HAP-1 (cell line): ENCODE measurements around the gene CCDC137.
"Not testable (repeated sequence)": the region's sequence is repeated elsewhere in the genome, so short reads cannot be mapped to it uniquely, and the experiment has no call there.

Source experiments
- DNase-seq, 2 experiments: peaks; one replicate each; pipeline ENCODE4 v3.0.0-alpha.2; 2016 to 2020; ENCODE audit warnings: low spot score in 2 of 2
- H3K27me3 ChIP-seq: fragments of 250-450 bp; sonication (Bioruptor Pico); 2 replicates; pipeline ENCODE4 v1.5.1; 2020; ENCODE audit warnings: low read depth, mild to moderate bottlenecking, moderate library complexity
- H3K36me3 ChIP-seq: fragments of 250-450 bp; sonication (Bioruptor Pico); replicated peaks from 2 replicates; pipeline ENCODE4 v1.5.1; 2020; ENCODE audit warnings: mild to moderate bottlenecking
- H3K4me1 ChIP-seq: fragments of 250-450 bp; sonication (Bioruptor Pico); 2 replicates; pipeline ENCODE4 v1.5.1; 2020; ENCODE audit warnings: mild to moderate bottlenecking
- H3K4me3 ChIP-seq: fragments of 250-450 bp; sonication (Bioruptor Pico); 2 replicates; pipeline ENCODE4 v1.5.1; 2020; ENCODE audit warnings: mild to moderate bottlenecking, moderate library complexity
- H3K9me3 ChIP-seq: fragments of 250-450 bp; sonication (Bioruptor Pico); 2 replicates; pipeline ENCODE4 v1.5.1; 2020; ENCODE audit warnings: mild to moderate bottlenecking, moderate library complexity
- in situ Hi-C: fragments of 300-500 bp; cut with MboI; formaldehyde crosslinking; loops from 3 replicates; pipeline ENCODE4 v1.14.3; 2020; ENCODE audit warnings: low sequenced_read_pairs, inconsistent platforms, mixed read lengths

CCDC137 gene

GRCh38 chr17:81659038-81659437, 7.5 kb upstream of the CCDC137 start:
- no peak for DNase-seq
- no peak overlapping the region for H3K4me3 ChIP-seq
- H3K27me3 ChIP-seq = no peaks in the 10 kb centered on the region
- no peaks in the 10 kb centered on the region for H3K36me3 ChIP-seq
- in situ Hi-C loops = no loop called here
- H3K4me1 ChIP-seq = no peaks in the 10 kb centered on the region
- no peaks in the 10 kb centered on the region for H3K9me3 ChIP-seq

GRCh38 chr17:81660441-81660840, 6.1 kb upstream of the CCDC137 start:
- H3K27me3 ChIP-seq = no peaks in the 10 kb centered on the region
- peaks cover 2% of the 10 kb centered on the region for H3K4me1 ChIP-seq
- no peak overlapping the region for H3K4me3 ChIP-seq
- in situ Hi-C loops = no loop called here
- no peak for DNase-seq
- no peaks in the 10 kb centered on the region for H3K9me3 ChIP-seq
- H3K36me3 ChIP-seq = peaks cover 8% of the 10 kb centered on the region; the same call in 1 of the 2 replicates

- DNase-seq = no peak
- in situ Hi-C loops = no loop called here
- no peaks in the 10 kb centered on the region for H3K27me3 ChIP-seq
- H3K36me3 ChIP-seq = peaks cover 8% of the 10 kb centered on the region; the same call in 1 of the 2 replicates
- no peaks in the 10 kb centered on the region for H3K9me3 ChIP-seq
- no peak overlapping the region for H3K4me3 ChIP-seq
- H3K4me1 ChIP-seq = peaks cover 4% of the 10 kb centered on the region
Measured at GRCh38 chr17:81662002-81662401, 4.5 kb upstream of the CCDC137 start.

GRCh38 chr17:81664051-81664470, 2.5 kb upstream of the CCDC137 start:
- in situ Hi-C loops = no loop called here
- peaks cover 13% of the 10 kb centered on the region for H3K4me1 ChIP-seq
- DNase-seq = no peak
- H3K9me3 ChIP-seq = no peaks in the 10 kb centered on the region
- H3K4me3 ChIP-seq = no peak overlapping the region
- H3K27me3 ChIP-seq = no peaks in the 10 kb centered on the region
- peaks cover 26% of the 10 kb centered on the region for H3K36me3 ChIP-seq

GRCh38 chr17:81665205-81666091, 1.1 kb upstream of the CCDC137 start:
- Histone ChIP-seq H3K9me3 (no peaks in the 10 kb centered on the region), H3K36me3 (peaks cover 40% of the 10 kb centered on the region), H3K4me3 (peak overlapping the region; percentile 87), H3K4me1 (peaks cover 13% of the 10 kb centered on the region), H3K27me3 (no peaks in the 10 kb centered on the region)
- in situ Hi-C loops = no loop called here
- peak in 1 of 2 experiments; percentile 59 for DNase-seq

GRCh38 chr17:81666092-81666341, 520 bp upstream of the CCDC137 start:
- Histone ChIP-seq H3K4me1 (peaks cover 13% of the 10 kb centered on the region), H3K27me3 (no peaks in the 10 kb centered on the region), H3K9me3 (no peaks in the 10 kb centered on the region), H3K4me3 (peak overlapping the region; percentile 87), H3K36me3 (peaks cover 45% of the 10 kb centered on the region)
- DNase-seq = no peak
- in situ Hi-C loops = no loop called here

- in situ Hi-C loops = no loop called here
- Histone ChIP-seq H3K27me3 (no peaks in the 10 kb centered on the region), H3K9me3 (no peaks in the 10 kb centered on the region), H3K4me3 (peak overlapping the region; percentile 87), H3K4me1 (peaks cover 13% of the 10 kb centered on the region), H3K36me3 (peaks cover 63% of the 10 kb centered on the region)
- DNase-seq = peak in 1 of 2 experiments; percentile 54
Measured at GRCh38 chr17:81667754-81668153, 1.2 kb downstream of the CCDC137 start.

GRCh38 chr17:81672504-81672903, 6.0 kb downstream of the CCDC137 start:
- Histone ChIP-seq H3K9me3 (no peaks in the 10 kb centered on the region), H3K4me1 (peaks cover 6% of the 10 kb centered on the region), H3K36me3 (peaks cover 71% of the 10 kb centered on the region), H3K4me3 (no peak overlapping the region), H3K27me3 (no peaks in the 10 kb centered on the region)
- no peak for DNase-seq
- in situ Hi-C loops = no loop called here

- Histone ChIP-seq H3K36me3 (peaks cover 66% of the 10 kb centered on the region), H3K9me3 (no peaks in the 10 kb centered on the region), H3K4me3 (no peak overlapping the region), H3K4me1 (0 out of 2 replicates have a peak, but pooled peaks cover 3% of the 10 kb centered on the region), H3K27me3 (no peaks in the 10 kb centered on the region)
- in situ Hi-C loops = no loop called here
- no peak for DNase-seq
Measured at GRCh38 chr17:81672954-81673353, 6.4 kb downstream of the CCDC137 start.

GRCh38 chr17:81673561-81674258, 7.2 kb downstream of the CCDC137 start:
- no peak for DNase-seq
- Histone ChIP-seq H3K9me3 (no peaks in the 10 kb centered on the region), H3K4me3 (no peak overlapping the region), H3K27me3 (no peaks in the 10 kb centered on the region), H3K4me1 (no peaks in the 10 kb centered on the region), H3K36me3 (peaks cover 59% of the 10 kb centered on the region)
- in situ Hi-C loops = no loop called here

GRCh38 chr17:81675515-81676221, 9.1 kb downstream of the CCDC137 start:
- in situ Hi-C loops, H3K4me1 ChIP-seq, H3K4me3 ChIP-seq, H3K27me3 ChIP-seq, H3K9me3 ChIP-seq: not testable (repeated sequence)
- DNase-seq = peak in 1 of 2 experiments; percentile 58
- H3K36me3 ChIP-seq = peaks cover 39% of the 10 kb centered on the region

- in situ Hi-C loops = no loop called here
- peaks cover 32% of the 10 kb centered on the region for H3K36me3 ChIP-seq
- H3K4me1 ChIP-seq = no peaks in the 10 kb centered on the region
- no peaks in the 10 kb centered on the region for H3K9me3 ChIP-seq
- H3K4me3 ChIP-seq = no peak overlapping the region
- H3K27me3 ChIP-seq = no peaks in the 10 kb centered on the region
- DNase-seq = no peak
Measured at GRCh38 chr17:81676906-81677305, 10.4 kb downstream of the CCDC137 start.

GRCh38 chr17:81680150-81680549, 13.6 kb downstream of the CCDC137 start:
- Histone ChIP-seq H3K36me3 (peaks cover 9% of the 10 kb centered on the region; the same call in 1 of the 2 replicates), H3K27me3 (no peaks in the 10 kb centered on the region), H3K9me3 (no peaks in the 10 kb centered on the region), H3K4me1 (peaks cover 14% of the 10 kb centered on the region), H3K4me3 (no peak overlapping the region)
- in situ Hi-C loops = no loop called here
- DNase-seq = no peak

GRCh38 chr17:81681672-81682071, 15.1 kb downstream of the CCDC137 start:
- H3K27me3 ChIP-seq = no peaks in the 10 kb centered on the region
- H3K4me1 ChIP-seq = peaks cover 14% of the 10 kb centered on the region
- H3K36me3 ChIP-seq = peaks cover 18% of the 10 kb centered on the region
- H3K4me3 ChIP-seq = no peak overlapping the region
- DNase-seq = no peak
- no peaks in the 10 kb centered on the region for H3K9me3 ChIP-seq
- in situ Hi-C loops = no loop called here
